NB4 (cell line): ENCODE data around the gene PRKAR1B.

Source experiments
- MAX ChIP-seq: IDR thresholded peaks from 2 replicates; pipeline ENCODE4 v1.6.1; 2011; ENCODE audit warnings: low read depth, low read length
- MYC ChIP-seq: IDR thresholded peaks from 2 replicates; pipeline ENCODE4 v1.6.1; 2011; ENCODE audit warnings: low read depth, low read length
- POLR2A ChIP-seq: IDR thresholded peaks from 2 replicates; pipeline ENCODE4 v1.6.1; 2011; ENCODE audit warnings: mild to moderate bottlenecking; ENCODE audit not compliant: insufficient read length; ENCODE audit errors: extremely low read depth
- TF ChIP-seq, protein P1 (sequence below): IDR thresholded peaks from one replicate; pipeline ENCODE4 v1.5.1; 2012; ENCODE audit warnings: low read depth, low read length

GRCh38 chr7:512541-513311 is 214.4 kb downstream of the PRKAR1B start:
- TF ChIP-seq, protein P1, sequence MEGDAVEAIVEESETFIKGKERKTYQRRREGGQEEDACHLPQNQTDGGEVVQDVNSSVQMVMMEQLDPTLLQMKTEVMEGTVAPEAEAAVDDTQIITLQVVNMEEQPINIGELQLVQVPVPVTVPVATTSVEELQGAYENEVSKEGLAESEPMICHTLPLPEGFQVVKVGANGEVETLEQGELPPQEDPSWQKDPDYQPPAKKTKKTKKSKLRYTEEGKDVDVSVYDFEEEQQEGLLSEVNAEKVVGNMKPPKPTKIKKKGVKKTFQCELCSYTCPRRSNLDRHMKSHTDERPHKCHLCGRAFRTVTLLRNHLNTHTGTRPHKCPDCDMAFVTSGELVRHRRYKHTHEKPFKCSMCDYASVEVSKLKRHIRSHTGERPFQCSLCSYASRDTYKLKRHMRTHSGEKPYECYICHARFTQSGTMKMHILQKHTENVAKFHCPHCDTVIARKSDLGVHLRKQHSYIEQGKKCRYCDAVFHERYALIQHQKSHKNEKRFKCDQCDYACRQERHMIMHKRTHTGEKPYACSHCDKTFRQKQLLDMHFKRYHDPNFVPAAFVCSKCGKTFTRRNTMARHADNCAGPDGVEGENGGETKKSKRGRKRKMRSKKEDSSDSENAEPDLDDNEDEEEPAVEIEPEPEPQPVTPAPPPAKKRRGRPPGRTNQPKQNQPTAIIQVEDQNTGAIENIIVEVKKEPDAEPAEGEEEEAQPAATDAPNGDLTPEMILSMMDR, result no peak
- TF ChIP-seq MYC, result no peak
- TF ChIP-seq MAX, result no peak
- TF ChIP-seq POLR2A, result no peak
